HepG2 (cell line): ENCODE measurements around the gene SQSTM1. TPM values are rescaled to one million over a fixed set of nuclear protein-coding genes. Genes with fewer than 3 reads are reported as not detected.

Source experiments
- ATRX ChIP-seq: sonication (generic); formaldehyde crosslinking; IDR thresholded peaks from 2 replicates; pipeline ENCODE4 v1.4.0; 2020; ENCODE audit warnings: missing genetic modification reagents, borderline replicate concordance
- HDAC1 ChIP-seq: sonication (generic); formaldehyde crosslinking; IDR thresholded peaks from 2 replicates; pipeline ENCODE4 v1.5.1; 2020; ENCODE audit warnings: mild to moderate bottlenecking, missing genetic modification reagents
- IRF9 ChIP-seq: sonication (generic); formaldehyde crosslinking; IDR thresholded peaks from 2 replicates; pipeline ENCODE4 v1.8.0; 2022; ENCODE audit warnings: missing genetic modification reagents, mild to moderate bottlenecking, borderline replicate concordance
- SCMH1 ChIP-seq: sonication (generic); formaldehyde crosslinking; IDR thresholded peaks from 2 replicates; pipeline ENCODE4 v1.9.0; 2021; ENCODE audit warnings: missing genetic modification reagents, mild to moderate bottlenecking, borderline replicate concordance
- SKIL ChIP-seq: sonication (generic); formaldehyde crosslinking; IDR thresholded peaks from 2 replicates; pipeline ENCODE4 v1.8.0; 2022; ENCODE audit warnings: missing genetic modification reagents, mild to moderate bottlenecking, moderate library complexity, borderline replicate concordance
- SRSF4 ChIP-seq: fragments of 200-400 bp; formaldehyde crosslinking; IDR thresholded peaks from one replicate; pipeline ENCODE4 v1.6.1; 2018; ENCODE audit warnings: mild to moderate bottlenecking, low read depth, low read length, moderate library complexity; ENCODE audit not compliant: poor library complexity, severe bottlenecking
- TBX2 ChIP-seq: sonication (generic); formaldehyde crosslinking; IDR thresholded peaks from 2 replicates; pipeline ENCODE4 v1.5.0; 2020; ENCODE audit warnings: missing genetic modification reagents, mild to moderate bottlenecking, borderline replicate concordance
- ZBTB40 ChIP-seq, 2 experiments: fragments of 450-650 bp in 1 of 2; sonication (generic) in 1 of 2; formaldehyde crosslinking in 1 of 2; IDR thresholded peaks; 2 replicates each; pipeline versions ENCODE4 v1.6.1 to v1.8.0; 2016 to 2022; ENCODE audit warnings: antibody characterized with exemption in 1 of 2, mild to moderate bottlenecking in 1 of 2, missing genetic modification reagents in 1 of 2
- ZNF512B ChIP-seq: sonication (generic); formaldehyde crosslinking; IDR thresholded peaks from 2 replicates; pipeline ENCODE4 v1.5.1; 2020; ENCODE audit warnings: missing genetic modification reagents, mild to moderate bottlenecking, borderline replicate concordance
- ZNF607 ChIP-seq: sonication (generic); formaldehyde crosslinking; IDR thresholded peaks from 2 replicates; pipeline ENCODE4 v1.5.1; 2020; ENCODE audit warnings: missing genetic modification reagents, mild to moderate bottlenecking, borderline replicate concordance
- polyA plus RNA-seq, 8 experiments: library from polyadenylated mRNA; depleted of rRNA in 3 of 8; stranded (reverse) in 7 of 8; unstranded in 1 of 8; fragments of >200 nt; fragmentation: Illumina TruSeq in 4 of 8; extraction: Trizol in 4 of 8; gene quantifications; 2 replicates each; pipeline versions ENCODE4 v1.2.1 to v1.2.3, GENCODE V29; 2011 to 2016; ENCODE audit warnings: low read depth in 4 of 8, missing spikeins in 1 of 8, mixed read lengths in 1 of 8; ENCODE audit not compliant: insufficient read depth in 1 of 8
- total RNA-seq, 5 experiments: library from RNA; depleted of rRNA; stranded (reverse); fragments of >200 nt; fragmentation: Illumina TruSeq; extraction: Trizol; gene quantifications; 2 replicates each; pipeline ENCODE4 v1.2.3, GENCODE V29; 2016; ENCODE audit warnings: low read depth in 1 of 5

Gene SQSTM1
- total and polyA plus RNA-seq, 2 of the 13 experiments (the other 11 are each of a cell fraction or from before 2014, with no cell fraction given) = 90.9 to 160 TPM

- TF ChIP-seq ZBTB40 (IDR thresholded peaks at IDR 0.05) = no peak
- peak; percentile 42; the same call in 1 of the 2 replicates for TF ChIP-seq ZBTB40 (CRISPR knock-in tag; IDR thresholded peaks at IDR 0.05)
- peak; percentile 70 for TF ChIP-seq SKIL (CRISPR knock-in tag)
- peak; percentile 54; the same call in 1 of the 2 replicates for TF ChIP-seq HDAC1 (CRISPR knock-in tag)
- TF ChIP-seq TBX2 (CRISPR knock-in tag) = no peak
- no peak for TF ChIP-seq SRSF4
- TF ChIP-seq IRF9 (CRISPR knock-in tag) = no peak
- no peak for TF ChIP-seq SCMH1 (CRISPR knock-in tag)
- no peak for TF ChIP-seq ZNF512B
- TF ChIP-seq ZNF607 (CRISPR knock-in tag) = no peak; the same call in 1 of the 2 replicates
- TF ChIP-seq ATRX (CRISPR knock-in tag) = no peak
These were observed at the start of gene SQSTM1 (continued) for GRCh38 chr5:179820483-179821297.
